H1 (cell line): ENCODE measurements around the gene NRSN2.

ENCODE experiments used
- BCL11A ChIP-seq, 2 experiments: IDR thresholded peaks; one replicate each; pipeline ENCODE4 v1.6.1; 2011; ENCODE audit warnings: low read depth in 2 of 2, low read length in 2 of 2, mild to moderate bottlenecking in 2 of 2
- CBX5 ChIP-seq: fragments of 300-800, 300-1000 bp; sonication (generic); IDR thresholded peaks from 2 replicates; pipeline ENCODE4 v1.7.1; 2016; ENCODE audit warnings: antibody characterized with exemption, low read length, low read depth
- CEBPB ChIP-seq: IDR thresholded peaks from 2 replicates; pipeline ENCODE4 v1.6.1; 2012; ENCODE audit warnings: low read depth, low read length
- CREB1 ChIP-seq: IDR thresholded peaks from 2 replicates; pipeline ENCODE4 v1.6.1; 2012; ENCODE audit warnings: inconsistent platforms
- GTF2F1 ChIP-seq: IDR thresholded peaks from 2 replicates; pipeline ENCODE4 v1.6.1; 2012; ENCODE audit warnings: low read depth, low read length, improper control_type of control experiment, borderline replicate concordance
- JUN ChIP-seq: IDR thresholded peaks from 2 replicates; pipeline ENCODE4 v1.6.1; 2011; ENCODE audit warnings: low read depth, mild to moderate bottlenecking, improper control_type of control experiment, low read length
- POLR2AphosphoS5 ChIP-seq: IDR thresholded peaks from 2 replicates; pipeline ENCODE4 v1.6.1; 2011; ENCODE audit warnings: low read depth, low read length
- RAD21 ChIP-seq, 2 experiments: IDR thresholded peaks in 1 of 2; conservative IDR thresholded peaks in 1 of 2; 2 replicates each; pipeline ENCODE4 v1.6.1; 2011; ENCODE audit warnings: low read depth in 2 of 2, low read length in 2 of 2, improper control_type of control experiment in 1 of 2, inconsistent platforms in 1 of 2, mild to moderate bottlenecking in 1 of 2, moderate library complexity in 1 of 2
- SP4 ChIP-seq: IDR thresholded peaks from 2 replicates; pipeline ENCODE4 v1.6.1; 2012; ENCODE audit warnings: low read length, inconsistent platforms
- TAF1 ChIP-seq: IDR thresholded peaks from 2 replicates; pipeline ENCODE4 v1.6.1; 2011; ENCODE audit warnings: mild to moderate bottlenecking, low read depth, low read length
- TEAD4 ChIP-seq: IDR thresholded peaks from 2 replicates; pipeline ENCODE4 v1.6.1; 2012; ENCODE audit warnings: low read depth, low read length, inconsistent platforms, mixed read lengths
- TF ChIP-seq, protein P1 (sequence below), 3 experiments: IDR thresholded peaks; 1 replicate in 2 of 3; 2 replicates in 1 of 3; pipeline versions ENCODE4 v1.5.1 to v1.6.1; 2011; ENCODE audit warnings: low read length in 3 of 3, mild to moderate bottlenecking in 3 of 3, inconsistent platforms in 2 of 3, low read depth in 1 of 3, moderate library complexity in 1 of 3; ENCODE audit not compliant: insufficient read depth in 1 of 3; ENCODE audit errors: control extremely low read depth in 1 of 3

GRCh38 chr20:361561-361960 lies 14.7 kb downstream of the NRSN2 start:
- TF ChIP-seq TAF1 (no peak), JUN (no peak), RAD21 (IDR thresholded peaks at IDR 0.05 in 1 of 2, conservative IDR thresholded peaks at IDR 0.05 in 1 of 2; ENCODE audit: low read depth in 2 of 2, low read length in 2 of 2) (no peak), BCL11A (IDR thresholded peaks at IDR 0.05; ENCODE audit: low read depth in 2 of 2, low read length in 2 of 2) (no peak), TEAD4 (no peak), GTF2F1 (no peak), CREB1 (no peak), SP4 (no peak), POLR2AphosphoS5 (no peak), CEBPB (no peak), CBX5 (no peak)
- TF ChIP-seq, protein P1, sequence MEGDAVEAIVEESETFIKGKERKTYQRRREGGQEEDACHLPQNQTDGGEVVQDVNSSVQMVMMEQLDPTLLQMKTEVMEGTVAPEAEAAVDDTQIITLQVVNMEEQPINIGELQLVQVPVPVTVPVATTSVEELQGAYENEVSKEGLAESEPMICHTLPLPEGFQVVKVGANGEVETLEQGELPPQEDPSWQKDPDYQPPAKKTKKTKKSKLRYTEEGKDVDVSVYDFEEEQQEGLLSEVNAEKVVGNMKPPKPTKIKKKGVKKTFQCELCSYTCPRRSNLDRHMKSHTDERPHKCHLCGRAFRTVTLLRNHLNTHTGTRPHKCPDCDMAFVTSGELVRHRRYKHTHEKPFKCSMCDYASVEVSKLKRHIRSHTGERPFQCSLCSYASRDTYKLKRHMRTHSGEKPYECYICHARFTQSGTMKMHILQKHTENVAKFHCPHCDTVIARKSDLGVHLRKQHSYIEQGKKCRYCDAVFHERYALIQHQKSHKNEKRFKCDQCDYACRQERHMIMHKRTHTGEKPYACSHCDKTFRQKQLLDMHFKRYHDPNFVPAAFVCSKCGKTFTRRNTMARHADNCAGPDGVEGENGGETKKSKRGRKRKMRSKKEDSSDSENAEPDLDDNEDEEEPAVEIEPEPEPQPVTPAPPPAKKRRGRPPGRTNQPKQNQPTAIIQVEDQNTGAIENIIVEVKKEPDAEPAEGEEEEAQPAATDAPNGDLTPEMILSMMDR (IDR thresholded peaks at IDR 0.05; ENCODE audit: control extremely low read depth in 1 of 3, insufficient read depth in 1 of 3, low read depth in 1 of 3, low read length in 3 of 3): no peak
